ENCODE results near the gene IDI2. TPM values are rescaled to one million over a fixed set of nuclear protein-coding genes. Genes with fewer than 3 reads are reported as not detected.

The IDI2 gene
- total RNA-seq, 1 donor from 2014 or later, result not detected

GRCh38 chr10:1047937-1048336 lies 22.3 kb upstream of the IDI2 start:
- TF ChIP-seq CTCF (IDR thresholded peaks at IDR 0.05; ENCODE audit: unreplicated experiment), result no peak
- H3K27ac Mint-ChIP-seq (ENCODE audit: unreplicated experiment), result peak overlapping the region; percentile 88
- H3K9me3 Mint-ChIP-seq (ENCODE audit: unreplicated experiment), result no peaks in the 10 kb centered on the region
- H3K27me3 Mint-ChIP-seq (ENCODE audit: unreplicated experiment), result peaks cover 2% of the 10 kb centered on the region
- H3K4me1 Mint-ChIP-seq (ENCODE audit: unreplicated experiment), result peaks cover 42% of the 10 kb centered on the region
- peak overlapping the region; percentile 99 for H3K4me3 Mint-ChIP-seq (ENCODE audit: unreplicated experiment)
- DNase-seq (ENCODE audit: low spot score), result peak; percentile 17
- peaks cover 4% of the 10 kb centered on the region for H3K36me3 Mint-ChIP-seq (ENCODE audit: low read depth, unreplicated experiment)

DNA sequence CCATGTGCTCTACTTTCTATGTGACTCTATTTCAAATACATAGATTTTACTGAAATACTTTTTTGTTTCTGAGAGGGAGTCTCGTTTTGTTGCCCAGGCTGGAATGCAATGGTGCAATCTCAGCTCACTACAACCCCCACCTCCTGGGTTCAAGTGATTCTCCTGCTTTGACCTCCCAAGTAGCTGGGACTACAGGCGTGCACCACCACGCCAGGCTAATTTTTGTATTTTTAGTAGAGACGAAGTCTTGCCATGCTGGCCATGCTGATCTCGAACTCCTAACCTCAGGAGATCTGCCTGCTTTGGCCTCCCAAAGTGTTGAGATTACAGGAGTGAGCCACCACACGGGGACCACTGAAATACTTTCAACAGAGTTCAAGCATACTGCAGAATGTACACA lies 19.8 kb upstream of the IDI2 start:
- H3K36me3 Mint-ChIP-seq (ENCODE audit: low read depth, unreplicated experiment), result peaks cover 4% of the 10 kb centered on the region
- peaks cover 2% of the 10 kb centered on the region for H3K27me3 Mint-ChIP-seq (ENCODE audit: unreplicated experiment)
- H3K4me1 Mint-ChIP-seq (ENCODE audit: unreplicated experiment), result peaks cover 37% of the 10 kb centered on the region
- H3K9me3 Mint-ChIP-seq (ENCODE audit: unreplicated experiment), result no peaks in the 10 kb centered on the region
- H3K27ac Mint-ChIP-seq (ENCODE audit: unreplicated experiment), result peak overlapping the region; percentile 52
- DNase-seq (ENCODE audit: low spot score), result no peak
- no peak for TF ChIP-seq CTCF (IDR thresholded peaks at IDR 0.05; ENCODE audit: unreplicated experiment)
- peak overlapping the region; percentile 84 for H3K4me3 Mint-ChIP-seq (ENCODE audit: unreplicated experiment)

- H3K27ac Mint-ChIP-seq (ENCODE audit: unreplicated experiment), result peak overlapping the region; percentile 61
- H3K27me3 Mint-ChIP-seq (ENCODE audit: unreplicated experiment), result peaks cover 2% of the 10 kb centered on the region
- peak overlapping the region; percentile 30 for H3K4me3 Mint-ChIP-seq (ENCODE audit: unreplicated experiment)
- no peak for TF ChIP-seq CTCF (IDR thresholded peaks at IDR 0.05; ENCODE audit: unreplicated experiment)
- no peaks in the 10 kb centered on the region for H3K9me3 Mint-ChIP-seq (ENCODE audit: unreplicated experiment)
- peaks cover 4% of the 10 kb centered on the region for H3K36me3 Mint-ChIP-seq (ENCODE audit: low read depth, unreplicated experiment)
- H3K4me1 Mint-ChIP-seq (ENCODE audit: unreplicated experiment), result peaks cover 35% of the 10 kb centered on the region
- DNase-seq (ENCODE audit: low spot score), result no peak
These were observed 19.3 kb upstream of the IDI2 start for GRCh38 chr10:1044964-1045363.

DNA sequence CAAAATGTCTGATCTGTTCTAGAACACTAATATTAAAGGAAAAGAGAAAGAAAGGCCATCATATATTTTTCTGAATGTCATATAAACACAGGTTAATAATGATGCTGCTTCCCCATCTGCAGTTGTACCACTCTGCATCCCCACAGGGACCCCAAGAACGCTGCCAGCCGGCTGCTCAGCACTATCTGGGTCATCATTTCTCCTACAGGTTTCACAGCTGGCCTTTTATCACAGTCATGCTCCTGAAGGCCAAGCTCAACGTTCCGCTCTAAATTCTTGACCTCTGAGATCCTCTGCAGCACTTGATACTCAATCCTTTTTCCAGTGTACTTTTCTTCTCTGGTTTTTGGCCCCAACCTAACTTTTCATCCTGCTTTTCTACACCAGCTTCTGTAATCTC lies 18.5 kb upstream of the IDI2 start:
- H3K4me3 Mint-ChIP-seq (ENCODE audit: unreplicated experiment), result peak overlapping the region; percentile 68

More for the DNA sequence above, 18.5 kb upstream of the IDI2 start:
- Mint-ChIP-seq H3K27me3 (ENCODE audit: unreplicated experiment) (peaks cover 2% of the 10 kb centered on the region), H3K9me3 (ENCODE audit: unreplicated experiment) (no peaks in the 10 kb centered on the region), H3K4me1 (ENCODE audit: unreplicated experiment) (peaks cover 35% of the 10 kb centered on the region), H3K36me3 (ENCODE audit: low read depth, unreplicated experiment) (peaks cover 4% of the 10 kb centered on the region), H3K27ac (ENCODE audit: unreplicated experiment) (peak overlapping the region; percentile 85)
- DNase-seq (ENCODE audit: low spot score), result no peak
- TF ChIP-seq CTCF (IDR thresholded peaks at IDR 0.05; ENCODE audit: unreplicated experiment), result no peak

All from endothelial cell (in vitro differentiated cells).